GOT3 (cell line): ENCODE data around the gene TSHR.
"Not testable (repeated sequence)": the region's sequence is repeated elsewhere in the genome, so short reads cannot be mapped to it uniquely, and the experiment has no call there.

ENCODE experiments used
- DNase-seq: peaks from one replicate; lab custom pipeline; 2025; ENCODE audit warnings: mixed read lengths; lab: John Stamatoyannopoulos, UW

TSHR gene

GRCh38 chr14:81068176-81068782, 112.9 kb downstream of the TSHR start:
- DNase-seq = no peak

GRCh38 chr14:81070511-81070910, 115.1 kb downstream of the TSHR start:
- no peak for DNase-seq

- no peak for DNase-seq
Observed at GRCh38 chr14:81085596-81085995, 130.2 kb downstream of the TSHR start.

GRCh38 chr14:81087230-81087629, 131.8 kb downstream of the TSHR start:
- no peak for DNase-seq

- no peak for DNase-seq
Observed at GRCh38 chr14:81091139-81091538, 135.7 kb downstream of the TSHR start.

- no peak for DNase-seq
Observed at GRCh38 chr14:81091660-81092059, 136.2 kb downstream of the TSHR start.

- DNase-seq = no peak
Observed at GRCh38 chr14:81093651-81094050, 138.2 kb downstream of the TSHR start.

GRCh38 chr14:81095539-81095938, 140.1 kb downstream of the TSHR start:
- no peak for DNase-seq

GRCh38 chr14:81096656-81097055, 141.2 kb downstream of the TSHR start:
- DNase-seq = no peak

- DNase-seq = no peak
Observed at GRCh38 chr14:81102217-81102616, 146.8 kb downstream of the TSHR start.

GRCh38 chr14:81103443-81103842, 148.0 kb downstream of the TSHR start:
- no peak for DNase-seq

- DNase-seq = no peak
Observed at GRCh38 chr14:81105378-81105777, 150.0 kb downstream of the TSHR start.

GRCh38 chr14:81105961-81106360, 150.5 kb downstream of the TSHR start:
- no peak for DNase-seq

GRCh38 chr14:81110186-81110585, 154.8 kb downstream of the TSHR start:
- no peak for DNase-seq

GRCh38 chr14:81113176-81113575, 157.8 kb downstream of the TSHR start:
- no peak for DNase-seq

GRCh38 chr14:81113945-81114820, 158.8 kb downstream of the TSHR start:
- DNase-seq = not testable (repeated sequence)

GRCh38 chr14:81120501-81120900, 165.1 kb downstream of the TSHR start:
- DNase-seq = no peak

GRCh38 chr14:81122326-81122725, 166.9 kb downstream of the TSHR start:
- DNase-seq = no peak

GRCh38 chr14:81123811-81124210, 168.4 kb downstream of the TSHR start:
- no peak for DNase-seq

GRCh38 chr14:81125536-81125935, 170.1 kb downstream of the TSHR start:
- no peak for DNase-seq

GRCh38 chr14:81127785-81128184, 172.4 kb downstream of the TSHR start:
- DNase-seq = no peak

GRCh38 chr14:81129242-81129641, 173.8 kb downstream of the TSHR start:
- DNase-seq = no peak

- no peak for DNase-seq
Observed at GRCh38 chr14:81132468-81132867, 177.0 kb downstream of the TSHR start.

GRCh38 chr14:81133400-81133799, 178.0 kb downstream of the TSHR start:
- DNase-seq = no peak
